Natural killer cell (primary cell): Measurements from ENCODE around the gene ATRNL1. TPM values are rescaled to one million over a fixed set of nuclear protein-coding genes. Genes with fewer than 3 reads are reported as not detected.

Experiments
- ATAC-seq, 3 donors: fragments of 150-1000 bp in 2 of 3; fragments of 200-7000 bp in 1 of 3; cut with Tn5 transposase; 1 replicate in 1 of 3; 2 replicates in 2 of 3; pipeline ENCODE4 v1.10.0; 2021; ENCODE audit warnings: mild to moderate bottlenecking in 2 of 3, moderate library complexity in 2 of 3
- DNase-seq, 2 donors: peaks; one replicate each; pipeline versions ENCODE4 v3.0.0 to v3.0.0-alpha.2; 2013 to 2021; ENCODE audit warnings: mixed read lengths in 1 of 2
- H3K27ac ChIP-seq: one replicate; pipeline ENCODE4 v1.5.1; 2013; ENCODE audit warnings: mild to moderate bottlenecking, low read length
- H3K27me3 ChIP-seq: one replicate; pipeline ENCODE4 v1.6.1; 2013; ENCODE audit warnings: low read length; ENCODE audit not compliant: control insufficient read depth, insufficient read depth
- H3K36me3 ChIP-seq: one replicate; pipeline ENCODE4 v1.6.1; 2013; ENCODE audit warnings: low read length; ENCODE audit not compliant: control insufficient read depth, insufficient read depth
- H3K4me1 ChIP-seq: one replicate; pipeline ENCODE4 v1.6.1; 2013; ENCODE audit warnings: low read length; ENCODE audit not compliant: control insufficient read depth, insufficient read depth
- H3K4me3 ChIP-seq: one replicate; pipeline ENCODE4 v1.5.1; 2013; ENCODE audit warnings: low read length
- H3K9me3 ChIP-seq: one replicate; pipeline ENCODE4 v1.6.1; 2013; ENCODE audit warnings: low read length; ENCODE audit not compliant: control insufficient read depth, insufficient read depth
- H3K27ac Mint-ChIP-seq, 2 donors: one replicate each; pipeline ENCODE4 v1.8.0; 2022; ENCODE audit warnings: mild to moderate bottlenecking in 2 of 2, mixed read lengths in 2 of 2, moderate library complexity in 1 of 2
- H3K27me3 Mint-ChIP-seq, 2 donors: one replicate each; pipeline ENCODE4 v1.8.0; 2022; ENCODE audit warnings: low read depth in 2 of 2, mixed read lengths in 2 of 2
- H3K36me3 Mint-ChIP-seq: one replicate; pipeline ENCODE4 v1.8.0; 2022; ENCODE audit warnings: mixed read lengths
- H3K4me1 Mint-ChIP-seq, 2 donors: one replicate each; pipeline ENCODE4 v1.8.0; 2022; ENCODE audit warnings: mixed read lengths in 2 of 2
- H3K4me3 Mint-ChIP-seq: one replicate; pipeline ENCODE4 v1.8.0; 2022; ENCODE audit warnings: mild to moderate bottlenecking, moderate library complexity, mixed read lengths
- H3K9me3 Mint-ChIP-seq, 2 donors: one replicate each; pipeline ENCODE4 v1.8.0; 2022; ENCODE audit warnings: mixed read lengths in 2 of 2
- CTCF ChIP-seq: fragments of 200-600 bp; IDR thresholded peaks from one replicate; pipeline ENCODE4 v1.8.0; 2022; ENCODE audit warnings: antibody characterized with exemption
- WGBS: methylation state at CpG from one replicate; pipeline ENCODE4 v1.1.7; 2013; ENCODE audit warnings: missing lambda C conversion rate; ENCODE audit not compliant: insufficient coverage; 5-methylcytosine and 5-hydroxymethylcytosine counted together
- intact Hi-C: fragments of 100-400 bp; cut with micrococcal nuclease; formaldehyde crosslinking; loops from one replicate; pipeline ENCODE4 v1.14.2; 2022
- total RNA-seq, 4 donors: library from RNA; stranded (reverse); fragments of 120-200 nt in 1 of 4; gene quantifications; one replicate each; pipeline versions ENCODE4 v1.2.3 to v1.2.4, GENCODE V29; 2013 to 2022

The ATRNL1 gene
- total RNA-seq, 3 donors from 2014 or later (not counting 1 experiment from before 2014, with no cell fraction given) = not detected

GRCh38 chr10:115992236-115992986 is 899.2 kb downstream of the ATRNL1 start:
- intact Hi-C loops = no loop called here
- DNase-seq = no peak
- WGBS = 62% methylated on average over 5 of the region's 5 CpGs

GRCh38 chr10:115996031-115996430 is 902.9 kb downstream of the ATRNL1 start:
- no peaks in the 10 kb centered on the region for H3K36me3 ChIP-seq
- no peak for TF ChIP-seq CTCF
- no CpG with 5 or more reads among the region's 1 CpG for WGBS
- Mint-ChIP-seq H3K36me3 (no peaks in the 10 kb centered on the region), H3K27ac (no peak overlapping the region), H3K9me3 (peaks cover 8 to 12% of the 10 kb centered on the region in 2 donors), H3K4me3 (no peak overlapping the region), H3K4me1 (no peaks in the 10 kb centered on the region), H3K27me3 (no peaks in the 10 kb centered on the region)
- ATAC-seq (no peak), DNase-seq (no peak)
- no peaks in the 10 kb centered on the region for H3K27me3 ChIP-seq
- peaks cover 7% of the 10 kb centered on the region for H3K9me3 ChIP-seq
- H3K4me1 ChIP-seq = no peaks in the 10 kb centered on the region
- no peak overlapping the region for H3K4me3 ChIP-seq
- no peak overlapping the region for H3K27ac ChIP-seq
- intact Hi-C loops = no loop called here

More at GRCh38 chr10:115992236-115992986, 899.2 kb downstream of the ATRNL1 start:
- Histone ChIP-seq H3K4me3 (no peak overlapping the region), H3K27ac (no peak overlapping the region), H3K36me3 (no peaks in the 10 kb centered on the region), H3K9me3 (peaks cover 3% of the 10 kb centered on the region), H3K4me1 (no peaks in the 10 kb centered on the region), H3K27me3 (no peaks in the 10 kb centered on the region)
- no peak for ATAC-seq
- Mint-ChIP-seq H3K4me3 (no peak overlapping the region), H3K27me3 (no peaks in the 10 kb centered on the region), H3K9me3 (peaks cover 14 to 17% of the 10 kb centered on the region in 2 donors), H3K36me3 (no peaks in the 10 kb centered on the region), H3K27ac (no peak overlapping the region), H3K4me1 (no peaks in the 10 kb centered on the region)
- no peak for TF ChIP-seq CTCF

GRCh38 chr10:115998301-115998700 is 905.1 kb downstream of the ATRNL1 start:
- no peak overlapping the region for H3K4me3 Mint-ChIP-seq
- Histone ChIP-seq H3K27ac (no peak overlapping the region), H3K4me1 (no peaks in the 10 kb centered on the region), H3K36me3 (no peaks in the 10 kb centered on the region), H3K27me3 (no peaks in the 10 kb centered on the region), H3K4me3 (no peak overlapping the region), H3K9me3 (peaks cover 5% of the 10 kb centered on the region)
- no peaks in the 10 kb centered on the region for H3K36me3 Mint-ChIP-seq
- WGBS = 82% methylated on average over 1 of the region's 2 CpGs
- DNase-seq (no peak), ATAC-seq (no peak)
- no peaks in the 10 kb centered on the region for H3K4me1 Mint-ChIP-seq
- intact Hi-C loops = no loop called here
- H3K9me3 Mint-ChIP-seq = peaks cover 6 to 12% of the 10 kb centered on the region in 2 donors
- no peak overlapping the region for H3K27ac Mint-ChIP-seq
- H3K27me3 Mint-ChIP-seq = no peaks in the 10 kb centered on the region
- TF ChIP-seq CTCF = no peak

Other genes starting within 250 kb of the ATRNL1 start
- gene TRUB1, start 155.2 kb upstream of the ATRNL1 start, total RNA-seq = 10 to 100 TPM in 2 of 3 donors, 1 to 10 TPM in 1; 7.3 to 10.3 (median 10.1) TPM